NCI-H2227 (cell line): Measurements from ENCODE around the gene RTP5.
A peak's percentile ranks its signal among the peaks of the same experiment; 100 is the strongest.

Experiments
- DNase-seq: peaks from one replicate; lab custom pipeline; 2025; ENCODE audit not compliant: unreplicated experiment; lab: John Stamatoyannopoulos, UW

The RTP5 gene

GRCh38 chr2:241843321-241844065 is 26.0 kb upstream of the RTP5 start:
- DNase-seq: no peak

DNA sequence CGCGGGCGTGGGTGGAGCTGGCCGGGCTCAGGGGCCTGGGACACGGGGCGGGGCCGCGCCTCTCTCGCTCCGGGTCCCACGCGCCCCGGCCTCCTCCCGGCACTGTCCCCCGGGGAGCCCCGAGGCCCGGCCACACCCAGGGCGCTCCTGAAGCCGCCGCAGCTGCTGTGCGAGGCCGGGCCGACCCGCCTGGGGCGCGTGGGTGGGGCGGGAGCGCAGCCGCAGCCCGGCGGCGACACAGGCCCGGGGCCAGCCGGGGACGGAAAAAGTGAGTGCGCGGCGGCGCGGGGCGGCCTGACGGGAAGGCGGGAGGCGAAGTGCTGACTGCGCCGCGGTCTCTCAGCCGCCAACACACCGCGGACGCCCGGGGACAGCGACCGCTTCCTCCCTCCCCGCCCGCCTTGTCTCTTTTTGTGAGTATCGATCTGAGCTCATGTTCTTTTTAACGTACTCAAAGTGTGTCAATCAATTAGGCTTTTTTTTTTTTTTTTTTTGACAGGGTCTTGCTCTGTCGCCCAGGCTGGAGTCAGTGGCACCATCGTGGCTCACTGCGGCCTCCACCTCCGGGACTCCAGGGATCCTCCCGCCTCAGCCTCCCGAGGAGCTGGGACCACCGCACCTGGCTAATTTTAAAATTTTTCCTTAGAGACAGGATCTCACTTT is 25.3 kb upstream of the RTP5 start:
- DNase-seq: peak; percentile 64

DNA sequence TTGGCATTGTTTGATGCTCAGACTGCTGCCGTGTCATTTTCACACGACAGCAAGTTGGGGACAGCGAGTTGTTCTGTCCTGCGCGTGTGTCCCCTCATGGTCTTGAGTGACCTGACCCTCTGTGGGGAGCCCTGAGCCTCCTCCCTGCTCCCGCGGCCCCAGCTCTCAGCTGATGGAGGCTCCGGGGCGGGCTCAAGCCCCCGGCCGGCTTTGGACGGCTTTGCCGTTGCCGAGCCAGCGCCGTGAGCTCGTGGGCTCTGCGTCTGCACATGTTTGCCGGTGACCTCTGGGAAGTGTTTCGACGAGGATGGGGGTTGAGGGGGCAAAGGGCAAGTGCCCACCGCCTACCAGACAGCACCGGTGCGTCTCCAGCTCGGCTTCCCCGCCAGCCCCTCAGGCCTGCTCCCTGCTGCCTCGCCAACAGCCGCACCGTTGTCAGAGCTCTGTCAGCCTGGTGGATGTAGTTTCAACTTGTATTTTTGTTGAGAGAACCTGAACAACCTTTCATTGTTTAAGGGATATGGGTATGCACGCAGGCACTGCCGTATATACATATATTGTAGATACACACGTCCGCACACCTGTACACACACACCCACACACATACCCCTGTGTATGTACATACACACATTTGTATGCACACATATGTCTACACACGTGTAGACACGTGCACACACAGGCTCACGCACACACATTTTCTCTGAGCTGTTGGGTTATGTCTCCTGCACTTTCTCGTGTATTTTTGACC is 24.5 kb upstream of the RTP5 start:
- DNase-seq: no peak

DNA sequence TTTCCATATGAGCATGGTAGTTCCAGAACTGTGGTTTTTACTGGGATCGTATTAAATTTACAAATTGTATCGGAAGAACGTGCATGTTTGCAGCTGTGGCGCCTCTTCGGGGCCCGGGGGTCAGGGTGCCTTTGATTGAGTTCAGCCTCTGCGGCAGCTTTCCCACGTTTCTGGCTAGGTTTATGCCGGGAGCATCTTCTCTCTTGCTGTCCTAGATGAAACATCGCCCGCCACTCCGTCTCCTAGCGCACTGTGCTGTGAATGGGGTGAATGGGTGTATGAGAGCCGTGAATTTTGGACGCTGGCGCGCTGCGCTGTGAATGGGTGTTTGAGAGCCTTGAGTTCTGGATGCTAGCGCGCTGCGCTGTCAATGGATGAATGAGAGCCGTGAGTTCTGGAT is 23.1 kb upstream of the RTP5 start:
- DNase-seq: no peak

GRCh38 chr2:241848761-241849615 is 20.5 kb upstream of the RTP5 start:
- no peak for DNase-seq

GRCh38 chr2:241849616-241850543 is 19.6 kb upstream of the RTP5 start:
- no peak for DNase-seq

DNA sequence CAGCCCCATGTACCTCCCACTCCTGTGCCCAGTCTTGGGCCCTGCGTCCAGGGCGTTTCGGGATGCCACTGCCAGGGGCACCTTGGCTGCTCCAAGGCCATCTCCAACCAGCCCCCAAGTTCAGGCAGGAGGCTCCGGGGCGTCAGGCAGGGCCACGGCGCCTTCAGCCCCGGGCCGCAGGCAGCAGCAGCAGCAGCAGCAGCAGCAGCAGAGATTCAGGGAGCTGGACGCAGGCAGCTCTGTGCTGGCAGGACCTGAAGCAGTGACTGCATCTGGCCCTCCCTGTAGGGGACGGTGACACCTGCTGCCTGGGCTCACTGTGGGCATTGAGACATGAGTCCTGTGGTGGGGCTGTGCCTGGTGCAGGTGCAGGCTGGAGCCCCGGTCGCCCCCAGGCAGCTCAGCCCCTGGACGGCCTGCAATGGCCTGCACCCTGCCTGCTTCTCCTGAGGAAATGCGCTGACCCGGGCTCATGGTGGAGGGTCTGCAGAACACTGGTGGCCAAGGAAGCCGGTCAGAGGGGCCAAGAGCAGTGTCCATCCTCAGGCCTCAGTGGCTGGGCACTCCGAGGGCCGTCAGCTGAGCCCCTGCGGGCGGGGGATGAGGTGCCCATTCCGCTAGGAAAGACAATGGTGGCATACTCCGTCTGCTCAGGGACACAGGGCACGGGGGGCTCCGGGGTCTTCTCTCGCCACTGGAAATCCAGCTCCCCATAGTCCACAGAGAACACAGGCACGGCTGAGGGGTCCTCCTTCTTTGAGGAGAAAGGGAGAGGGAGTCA is 18.8 kb upstream of the RTP5 start:
- no peak for DNase-seq

GRCh38 chr2:241851325-241852115 is 18.0 kb upstream of the RTP5 start:
- no peak for DNase-seq

DNA sequence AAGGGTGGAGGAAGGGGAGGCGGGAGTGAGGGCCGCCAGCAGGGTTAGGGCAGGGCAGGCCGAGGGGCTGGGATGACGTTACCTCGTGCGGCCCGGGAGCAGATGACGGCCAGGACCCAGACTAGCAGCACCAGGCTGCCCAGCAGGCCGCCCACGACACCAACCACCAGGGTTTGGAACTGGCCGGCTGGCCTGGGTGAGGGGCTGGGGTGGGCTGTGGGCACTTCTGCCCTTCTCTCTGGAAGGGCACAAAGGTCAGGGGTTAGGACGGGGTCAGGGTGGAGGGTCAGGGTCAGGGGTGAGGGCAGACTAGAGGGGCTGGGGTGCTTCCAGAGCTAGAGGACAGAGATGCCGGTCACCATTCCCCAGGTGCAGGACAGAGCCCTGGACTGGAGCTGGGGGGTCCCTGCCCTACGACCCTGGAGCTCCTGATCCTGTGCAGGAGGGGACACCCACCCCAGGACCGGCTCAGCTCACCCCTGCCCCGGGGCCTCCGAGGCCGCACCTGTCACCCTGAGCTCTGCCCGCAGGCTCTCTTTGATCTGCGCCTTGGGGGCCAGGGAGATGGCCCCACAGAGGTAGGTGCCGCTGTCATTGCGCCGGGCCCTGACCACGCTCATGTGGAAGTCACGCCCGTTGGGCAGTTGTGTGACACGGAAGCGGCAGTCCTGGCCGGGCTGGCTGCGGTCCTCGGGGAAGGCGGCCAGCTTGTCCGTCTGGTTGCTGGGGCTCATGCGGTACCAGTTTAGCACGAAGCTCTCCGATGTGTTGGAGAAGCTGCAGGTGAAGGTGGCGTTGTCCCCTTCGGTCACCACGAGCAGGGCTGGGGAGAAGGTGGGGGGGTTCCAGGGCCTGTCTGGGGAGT is 17.2 kb upstream of the RTP5 start:
- DNase-seq: no peak

DNA sequence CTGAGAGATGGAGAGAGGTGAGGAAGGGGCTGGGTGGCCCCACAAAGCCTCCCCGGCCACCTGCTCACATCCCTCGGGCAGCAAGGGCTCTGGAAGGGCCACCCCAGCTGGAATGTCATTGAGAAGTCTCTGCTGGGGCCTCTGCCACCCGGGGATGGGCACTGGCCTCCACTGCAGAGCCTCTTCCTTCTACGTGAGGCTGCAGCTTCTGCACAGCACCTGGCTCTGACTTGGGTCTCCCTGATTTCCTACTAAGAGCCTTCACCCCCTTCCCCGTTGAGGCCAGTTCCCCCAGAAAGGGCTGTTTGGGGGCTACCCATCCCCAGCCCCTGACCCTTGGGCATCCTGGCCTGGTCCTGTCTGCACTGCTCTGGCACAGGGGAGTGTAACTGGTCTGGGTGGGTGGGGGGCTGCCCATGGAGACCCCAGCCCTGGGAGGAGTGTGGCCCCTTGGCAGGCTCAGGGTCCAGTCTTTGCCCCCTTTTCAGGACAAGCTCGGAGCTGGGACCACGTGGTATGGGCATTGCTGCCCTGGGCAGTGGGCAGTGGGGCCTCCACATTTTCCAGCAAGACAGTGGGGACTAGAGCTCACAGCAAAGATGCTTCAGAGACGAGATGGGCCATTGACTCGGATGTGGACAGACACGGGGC is 16.4 kb upstream of the RTP5 start:
- DNase-seq: no peak

DNA sequence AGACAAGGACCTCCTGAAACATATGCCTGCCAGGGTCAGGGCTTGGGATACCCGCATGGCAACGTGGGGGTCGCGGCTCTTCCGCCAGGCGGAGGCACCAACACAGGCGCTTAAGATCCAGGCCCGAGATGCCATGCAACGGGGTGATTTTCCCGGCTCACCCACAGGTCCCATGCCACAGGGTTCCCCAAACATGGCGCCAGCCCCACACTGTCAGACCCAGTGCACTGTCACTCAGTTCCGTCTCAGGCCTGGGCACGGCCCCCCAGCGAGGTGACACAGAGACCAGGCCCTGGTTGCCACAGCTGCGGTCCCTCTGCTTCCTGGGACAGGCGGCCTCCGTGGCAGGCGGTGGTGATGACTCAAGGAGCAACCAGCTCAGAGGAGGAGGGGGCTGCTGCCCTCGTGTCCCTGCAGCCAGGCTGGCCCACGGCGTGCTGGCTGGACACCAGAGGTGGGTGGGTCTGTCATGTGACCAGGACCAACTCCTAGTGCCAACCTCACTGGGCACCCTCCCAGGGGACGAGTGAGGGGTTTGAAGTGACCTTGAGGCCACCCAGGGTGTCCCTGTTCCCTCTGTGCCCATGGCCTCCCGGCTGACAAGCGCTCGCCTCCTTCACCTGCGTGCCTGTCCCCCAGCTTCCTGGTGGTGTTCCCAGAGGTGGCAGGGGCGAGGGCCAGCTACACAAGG is 15.7 kb upstream of the RTP5 start:
- DNase-seq: no peak

DNA sequence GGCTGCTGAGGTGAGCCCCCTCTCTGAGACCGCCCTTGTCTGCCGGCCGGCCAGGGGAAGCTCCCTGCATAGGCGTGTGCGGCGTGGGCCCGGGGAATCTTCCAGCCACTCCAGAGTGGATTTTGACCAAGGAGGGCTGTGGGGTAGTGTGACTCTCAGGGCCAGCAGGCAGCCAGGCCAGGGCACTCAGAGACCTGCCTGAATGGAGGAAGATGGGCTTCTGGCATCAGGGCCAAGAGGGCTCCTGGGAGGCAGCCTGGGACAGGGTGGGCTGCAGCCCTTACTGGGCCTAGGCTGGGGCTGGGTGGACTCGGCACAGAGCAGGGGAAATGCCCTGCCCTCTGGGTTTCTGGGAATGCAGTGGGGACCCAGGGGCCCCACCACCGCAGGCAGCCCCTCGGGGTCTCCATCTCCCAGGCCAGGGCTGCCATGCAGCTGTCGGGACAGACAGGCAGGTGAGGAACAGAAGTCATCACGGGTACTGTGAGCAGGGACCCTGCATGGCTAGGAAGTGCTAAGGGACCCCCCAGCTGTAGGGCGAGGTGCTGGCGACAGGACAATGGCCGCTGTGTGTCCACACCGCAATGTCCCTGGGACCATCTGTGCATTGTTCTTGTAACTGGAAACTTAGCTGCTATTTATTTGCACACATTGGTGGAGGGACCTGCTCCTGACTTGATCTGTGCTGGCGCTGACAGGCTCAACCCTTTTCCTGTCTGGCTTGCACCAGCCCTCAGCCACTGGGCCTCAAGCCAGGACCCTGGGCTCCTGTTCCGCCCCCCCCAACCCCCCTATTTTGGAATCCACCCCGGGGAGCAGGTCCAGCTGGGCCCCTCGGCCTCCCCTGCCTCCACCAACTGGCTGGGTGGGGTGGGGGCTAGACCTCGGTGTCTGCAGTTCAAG is 14.9 kb upstream of the RTP5 start:
- DNase-seq: no peak

GRCh38 chr2:241855245-241855887 is 14.2 kb upstream of the RTP5 start:
- no peak for DNase-seq

- DNase-seq: no peak
Measured at GRCh38 chr2:241855888-241856422, 13.6 kb upstream of the RTP5 start.
